Stimulated activated CD8-positive, alpha-beta memory T cell treated with anti-CD3 and anti-CD28 coated beads, Interleukin-15, amount 100 ng/mL, for 1 hour (primary cell): Measurements from ENCODE around the gene TFAP2A.

Experiments used
- DNase-seq: peaks from one replicate; pipeline ENCODE4 v3.0.0-alpha.2; 2020; ENCODE audit warnings: low read depth

TFAP2A gene

GRCh38 chr6:10382728-10383330 lies 32.0 kb downstream of the TFAP2A start:
- no peak for DNase-seq

- no peak for DNase-seq
Measured at GRCh38 chr6:10382322-10382721, 32.6 kb downstream of the TFAP2A start.

GRCh38 chr6:10381830-10382208 lies 33.1 kb downstream of the TFAP2A start:
- DNase-seq = no peak

GRCh38 chr6:10381133-10381829 lies 33.6 kb downstream of the TFAP2A start:
- no peak for DNase-seq

- DNase-seq = no peak
Measured at GRCh38 chr6:10375391-10375969, 39.4 kb downstream of the TFAP2A start.

DNA sequence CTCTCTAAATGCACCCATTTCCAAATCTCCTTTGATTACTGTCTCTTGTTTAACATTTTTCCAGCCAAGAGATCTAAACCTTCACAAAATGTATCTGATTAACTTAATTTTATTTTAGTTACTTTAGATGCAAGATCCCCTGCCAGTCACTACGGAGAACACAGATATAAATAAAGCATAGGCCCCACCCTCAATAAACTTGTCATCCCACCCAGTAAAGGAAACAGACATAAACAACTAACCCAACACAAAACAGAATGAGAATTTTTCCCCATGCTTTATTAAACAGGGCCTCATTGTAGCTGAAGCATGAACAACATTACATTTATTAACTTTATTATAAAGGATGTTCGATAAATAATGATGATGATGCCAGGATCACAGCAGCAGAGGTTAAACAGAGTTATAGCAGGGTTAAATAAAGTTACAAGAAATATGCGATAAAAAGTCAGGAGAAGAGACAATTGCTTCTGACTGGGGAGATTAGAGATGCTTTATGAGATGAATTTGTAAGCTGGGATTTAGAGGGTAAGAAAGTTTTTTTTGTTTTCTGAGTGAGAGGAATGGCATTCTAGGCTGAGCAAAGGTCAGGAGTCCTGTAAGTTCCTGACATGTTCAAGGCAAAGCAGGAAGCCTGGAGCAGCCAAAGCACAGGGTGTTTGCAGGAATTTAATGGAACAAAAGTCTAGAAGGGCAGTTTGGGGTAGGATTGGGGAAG lies 41.1 kb downstream of the TFAP2A start:
- DNase-seq = no peak

GRCh38 chr6:10369896-10370295 lies 45.0 kb downstream of the TFAP2A start:
- DNase-seq = no peak

- DNase-seq = no peak
Measured at GRCh38 chr6:10368861-10369260, 46.0 kb downstream of the TFAP2A start.

DNA sequence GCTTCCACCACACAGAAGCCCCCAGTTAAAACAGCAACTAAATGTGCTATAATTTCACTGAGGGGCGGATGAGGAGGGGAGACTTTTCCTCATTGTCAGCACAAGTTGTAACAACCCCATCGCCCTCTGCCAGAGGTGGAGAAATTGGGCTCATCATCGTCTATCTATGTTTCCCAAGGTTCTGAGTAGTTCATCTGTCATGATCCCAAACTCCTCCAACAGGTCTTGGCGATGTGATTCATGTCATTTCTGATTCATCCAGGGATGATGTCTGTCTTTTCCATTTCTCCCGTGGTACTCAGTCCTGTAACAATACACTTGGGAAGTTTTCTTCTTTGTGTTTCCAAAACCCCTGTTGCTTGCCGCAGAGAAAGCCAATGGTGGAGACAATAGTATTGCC lies 51.0 kb downstream of the TFAP2A start:
- no peak for DNase-seq

DNA sequence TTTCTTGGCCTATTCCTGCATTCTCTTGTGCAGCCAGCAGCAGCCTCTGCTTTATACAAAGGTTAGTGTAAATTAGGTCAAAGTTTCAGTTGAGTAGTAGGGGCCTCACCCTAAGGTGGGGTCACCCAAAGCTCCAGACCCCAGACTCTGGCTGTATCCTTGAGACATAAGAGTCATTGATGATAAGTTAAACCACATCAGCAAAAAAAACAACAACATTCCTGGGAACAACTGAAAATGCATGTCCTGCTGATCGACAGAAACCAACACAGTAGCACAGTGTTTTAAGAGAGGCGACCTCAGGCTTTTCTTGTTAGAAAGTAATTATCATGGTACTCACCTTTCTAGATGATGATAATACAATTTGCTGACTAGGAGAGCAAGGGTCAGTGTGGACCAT lies 52.6 kb downstream of the TFAP2A start:
- DNase-seq = no peak

DNA sequence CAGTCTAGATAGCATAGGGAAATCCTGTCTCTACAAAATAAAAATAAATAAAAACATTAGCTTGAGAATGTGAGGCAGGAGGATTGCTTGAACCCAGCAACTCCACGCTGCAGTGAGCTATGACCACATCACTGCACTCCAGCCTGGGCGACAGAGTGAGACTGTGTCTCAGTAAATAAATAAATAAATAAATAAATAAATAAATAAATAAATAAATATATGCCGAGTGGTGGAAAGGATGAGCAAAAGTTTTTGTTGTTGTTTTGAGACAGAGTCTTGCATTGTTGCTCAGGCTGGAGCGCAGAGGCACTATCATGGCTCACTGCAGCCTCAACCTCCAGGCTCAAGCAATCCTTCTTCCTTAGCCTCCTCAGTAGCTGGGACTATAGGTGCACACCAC lies 53.4 kb downstream of the TFAP2A start:
- DNase-seq = no peak

DNA sequence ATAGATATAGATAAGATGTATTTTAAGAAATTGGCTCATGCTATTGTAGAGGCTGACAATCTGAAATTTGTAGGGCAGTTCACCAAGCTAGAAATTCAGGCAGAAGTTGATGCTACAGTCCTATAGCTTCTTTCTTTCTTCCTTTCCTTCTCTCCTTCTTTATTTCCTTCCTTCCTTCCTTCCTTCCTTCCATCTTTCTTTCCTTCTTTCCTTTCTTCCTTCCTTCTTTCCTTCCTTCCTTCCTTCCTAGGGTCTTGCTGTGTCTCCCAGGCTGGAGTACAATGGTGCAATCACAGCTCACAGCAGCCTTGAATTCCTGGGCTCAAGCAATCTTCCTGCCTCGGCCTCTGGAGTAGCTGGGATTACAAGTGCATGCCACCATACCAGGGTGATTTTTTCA lies 55.3 kb downstream of the TFAP2A start:
- DNase-seq = no peak

GRCh38 chr6:10355115-10355702 lies 59.7 kb downstream of the TFAP2A start:
- no peak for DNase-seq

- no peak for DNase-seq
Measured at GRCh38 chr6:10351791-10352190, 63.1 kb downstream of the TFAP2A start.

DNA sequence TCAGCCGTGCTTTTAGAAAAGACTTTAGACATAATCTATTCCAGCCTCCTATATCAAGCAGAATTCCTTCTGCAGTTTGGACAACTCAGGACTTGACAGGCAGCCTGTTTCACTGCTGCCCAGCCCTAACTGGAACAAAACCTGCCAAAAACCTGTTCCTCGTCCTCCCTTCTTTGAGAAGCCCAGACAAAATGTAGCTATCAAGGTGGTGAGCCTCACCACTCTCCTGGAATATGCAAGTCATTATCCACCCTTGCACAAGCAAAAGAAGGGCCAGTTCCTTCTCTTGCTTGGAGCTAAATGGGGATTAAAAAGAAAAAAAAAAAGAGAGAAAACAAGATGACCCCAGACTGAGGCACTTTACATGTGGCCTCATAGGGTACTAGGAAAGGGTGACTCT lies 64.2 kb downstream of the TFAP2A start:
- DNase-seq = no peak

- DNase-seq = no peak
Measured at GRCh38 chr6:10347561-10348327, 67.1 kb downstream of the TFAP2A start.
